Panc1 (cell line): ENCODE data around the gene GRID2.

Experiments used
- POLR2AphosphoS5 ChIP-seq: IDR thresholded peaks from 2 replicates; pipeline ENCODE4 v1.6.1; 2012; ENCODE audit warnings: mild to moderate bottlenecking, low read depth, low read length, moderate library complexity
- SIN3A ChIP-seq: IDR thresholded peaks from 2 replicates; pipeline ENCODE4 v1.6.1; 2012; ENCODE audit warnings: low read depth, mild to moderate bottlenecking, low read length, moderate library complexity, borderline replicate concordance; ENCODE audit not compliant: insufficient read depth
- TF ChIP-seq, protein P1 (sequence below): fragments of 450-650 bp; IDR thresholded peaks from 2 replicates; pipeline ENCODE4 v1.5.1; 2017; ENCODE audit warnings: mild to moderate bottlenecking
- TF ChIP-seq, protein P2 (sequence below), 2 experiments: IDR thresholded peaks; 2 replicates each; pipeline ENCODE4 v1.6.1; 2011 to 2012; ENCODE audit warnings: low read depth in 2 of 2, control low read depth in 1 of 2, low read length in 1 of 2, mild to moderate bottlenecking in 1 of 2, moderate library complexity in 1 of 2; ENCODE audit not compliant: insufficient read depth in 1 of 2

DNA sequence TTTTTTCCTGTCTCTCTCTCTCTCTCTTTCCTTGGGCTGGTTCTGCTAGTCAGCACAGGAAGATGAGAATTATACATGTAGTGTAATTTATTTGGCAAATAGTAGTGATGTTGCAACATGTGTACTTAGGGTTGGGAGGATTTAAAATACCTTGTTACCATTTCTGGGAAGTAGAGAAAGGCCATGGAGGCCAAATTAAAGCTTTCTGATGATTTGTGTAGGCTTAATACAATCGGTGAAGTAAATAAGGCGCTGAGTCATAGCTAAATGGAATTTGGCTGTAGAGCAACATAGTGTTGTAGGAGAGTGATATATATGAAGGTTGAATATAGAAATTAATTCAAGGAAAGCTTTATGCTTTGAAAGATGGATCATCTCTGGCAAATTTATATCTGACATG, 295.3 kb downstream of the GRID2 start:
- TF ChIP-seq POLR2AphosphoS5 (no peak), SIN3A (no peak)
- TF ChIP-seq, protein P1, sequence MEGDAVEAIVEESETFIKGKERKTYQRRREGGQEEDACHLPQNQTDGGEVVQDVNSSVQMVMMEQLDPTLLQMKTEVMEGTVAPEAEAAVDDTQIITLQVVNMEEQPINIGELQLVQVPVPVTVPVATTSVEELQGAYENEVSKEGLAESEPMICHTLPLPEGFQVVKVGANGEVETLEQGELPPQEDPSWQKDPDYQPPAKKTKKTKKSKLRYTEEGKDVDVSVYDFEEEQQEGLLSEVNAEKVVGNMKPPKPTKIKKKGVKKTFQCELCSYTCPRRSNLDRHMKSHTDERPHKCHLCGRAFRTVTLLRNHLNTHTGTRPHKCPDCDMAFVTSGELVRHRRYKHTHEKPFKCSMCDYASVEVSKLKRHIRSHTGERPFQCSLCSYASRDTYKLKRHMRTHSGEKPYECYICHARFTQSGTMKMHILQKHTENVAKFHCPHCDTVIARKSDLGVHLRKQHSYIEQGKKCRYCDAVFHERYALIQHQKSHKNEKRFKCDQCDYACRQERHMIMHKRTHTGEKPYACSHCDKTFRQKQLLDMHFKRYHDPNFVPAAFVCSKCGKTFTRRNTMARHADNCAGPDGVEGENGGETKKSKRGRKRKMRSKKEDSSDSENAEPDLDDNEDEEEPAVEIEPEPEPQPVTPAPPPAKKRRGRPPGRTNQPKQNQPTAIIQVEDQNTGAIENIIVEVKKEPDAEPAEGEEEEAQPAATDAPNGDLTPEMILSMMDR: no peak
- TF ChIP-seq, protein P2, sequence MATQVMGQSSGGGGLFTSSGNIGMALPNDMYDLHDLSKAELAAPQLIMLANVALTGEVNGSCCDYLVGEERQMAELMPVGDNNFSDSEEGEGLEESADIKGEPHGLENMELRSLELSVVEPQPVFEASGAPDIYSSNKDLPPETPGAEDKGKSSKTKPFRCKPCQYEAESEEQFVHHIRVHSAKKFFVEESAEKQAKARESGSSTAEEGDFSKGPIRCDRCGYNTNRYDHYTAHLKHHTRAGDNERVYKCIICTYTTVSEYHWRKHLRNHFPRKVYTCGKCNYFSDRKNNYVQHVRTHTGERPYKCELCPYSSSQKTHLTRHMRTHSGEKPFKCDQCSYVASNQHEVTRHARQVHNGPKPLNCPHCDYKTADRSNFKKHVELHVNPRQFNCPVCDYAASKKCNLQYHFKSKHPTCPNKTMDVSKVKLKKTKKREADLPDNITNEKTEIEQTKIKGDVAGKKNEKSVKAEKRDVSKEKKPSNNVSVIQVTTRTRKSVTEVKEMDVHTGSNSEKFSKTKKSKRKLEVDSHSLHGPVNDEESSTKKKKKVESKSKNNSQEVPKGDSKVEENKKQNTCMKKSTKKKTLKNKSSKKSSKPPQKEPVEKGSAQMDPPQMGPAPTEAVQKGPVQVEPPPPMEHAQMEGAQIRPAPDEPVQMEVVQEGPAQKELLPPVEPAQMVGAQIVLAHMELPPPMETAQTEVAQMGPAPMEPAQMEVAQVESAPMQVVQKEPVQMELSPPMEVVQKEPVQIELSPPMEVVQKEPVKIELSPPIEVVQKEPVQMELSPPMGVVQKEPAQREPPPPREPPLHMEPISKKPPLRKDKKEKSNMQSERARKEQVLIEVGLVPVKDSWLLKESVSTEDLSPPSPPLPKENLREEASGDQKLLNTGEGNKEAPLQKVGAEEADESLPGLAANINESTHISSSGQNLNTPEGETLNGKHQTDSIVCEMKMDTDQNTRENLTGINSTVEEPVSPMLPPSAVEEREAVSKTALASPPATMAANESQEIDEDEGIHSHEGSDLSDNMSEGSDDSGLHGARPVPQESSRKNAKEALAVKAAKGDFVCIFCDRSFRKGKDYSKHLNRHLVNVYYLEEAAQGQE (IDR thresholded peaks at IDR 0.05; ENCODE audit: insufficient read depth in 1 of 2, low read depth in 2 of 2, low read length in 1 of 2): no peak
